KOPT-K1 (cell line): ENCODE measurements around the gene BCAS4.

ENCODE experiments used
- H3K27ac ChIP-seq: fragments of 200-600 bp; sonication (generic); 2 replicates; pipeline ENCODE4 v1.5.1; 2016; ENCODE audit warnings: antibody characterized with exemption, mild to moderate bottlenecking, low read depth, low read length; ENCODE audit not compliant: poor library complexity, severe bottlenecking
- H3K36me3 ChIP-seq: fragments of 200-600 bp; sonication (generic); 2 replicates; pipeline ENCODE4 v1.5.1; 2017; ENCODE audit warnings: antibody characterized with exemption, mild to moderate bottlenecking, low read length, moderate library complexity; ENCODE audit not compliant: insufficient read depth
- H3K9me3 ChIP-seq: fragments of 200-600 bp; sonication (generic); 2 replicates; pipeline ENCODE4 v1.5.1; 2017; ENCODE audit warnings: antibody characterized with exemption, low read length, mild to moderate bottlenecking; ENCODE audit not compliant: insufficient read depth, poor library complexity, severe bottlenecking

BCAS4 gene

DNA sequence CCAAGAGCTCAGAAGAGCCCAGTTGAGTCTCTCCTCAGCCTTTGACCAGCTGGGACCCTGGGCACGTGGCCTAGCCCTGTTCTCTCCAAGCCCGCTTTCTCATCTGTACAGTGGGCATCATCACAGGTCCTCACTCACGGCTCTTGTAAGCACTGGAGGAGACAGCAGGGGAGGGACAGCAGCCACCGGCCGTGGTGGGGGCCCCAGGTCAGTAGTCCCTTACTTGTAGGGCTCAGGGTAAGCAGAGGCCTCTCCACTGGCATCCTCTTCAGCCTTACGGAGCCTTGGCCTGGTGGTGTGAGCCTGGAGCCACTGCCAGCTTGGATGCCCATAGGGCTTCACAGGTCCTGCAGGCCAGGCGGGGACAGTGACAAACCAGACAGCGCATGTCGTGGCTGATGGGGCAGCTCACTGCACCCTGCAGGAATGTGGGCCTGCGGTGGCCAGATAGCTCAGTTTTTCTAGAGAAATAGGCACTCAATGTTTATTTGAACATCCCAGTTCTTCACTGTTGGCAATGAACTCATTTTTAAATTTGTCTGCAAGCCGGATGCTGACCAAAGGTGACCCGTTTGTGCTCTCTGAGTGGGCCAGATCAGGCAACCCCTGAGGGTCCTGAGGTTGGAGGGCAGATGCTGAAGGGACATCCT is 71.3 kb downstream of the BCAS4 start:
- H3K27ac ChIP-seq: no peak overlapping the region
- H3K9me3 ChIP-seq: no peaks in the 10 kb centered on the region
- no peaks in the 10 kb centered on the region for H3K36me3 ChIP-seq

DNA sequence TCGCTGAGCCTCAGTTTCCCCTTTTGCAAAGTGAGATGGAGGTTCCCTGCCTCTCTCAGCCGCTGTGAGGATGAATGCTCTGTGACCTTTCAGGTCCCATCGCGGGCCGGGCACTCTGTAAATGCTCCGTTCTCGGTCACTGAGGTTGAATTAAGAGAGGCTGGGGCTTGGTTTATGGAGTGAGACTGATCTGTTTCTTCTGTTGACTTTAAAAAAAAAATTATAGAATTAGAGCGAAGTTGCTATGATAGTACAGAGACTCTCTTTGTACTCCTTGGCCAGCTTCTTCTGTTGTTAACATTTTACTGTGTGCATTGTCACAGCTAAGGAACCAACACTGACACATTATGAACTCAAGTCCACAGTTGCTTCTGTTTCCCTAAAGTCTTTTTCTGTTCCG is 72.0 kb downstream of the BCAS4 start:
- Histone ChIP-seq H3K9me3 (no peaks in the 10 kb centered on the region), H3K36me3 (no peaks in the 10 kb centered on the region), H3K27ac (no peak overlapping the region)

DNA sequence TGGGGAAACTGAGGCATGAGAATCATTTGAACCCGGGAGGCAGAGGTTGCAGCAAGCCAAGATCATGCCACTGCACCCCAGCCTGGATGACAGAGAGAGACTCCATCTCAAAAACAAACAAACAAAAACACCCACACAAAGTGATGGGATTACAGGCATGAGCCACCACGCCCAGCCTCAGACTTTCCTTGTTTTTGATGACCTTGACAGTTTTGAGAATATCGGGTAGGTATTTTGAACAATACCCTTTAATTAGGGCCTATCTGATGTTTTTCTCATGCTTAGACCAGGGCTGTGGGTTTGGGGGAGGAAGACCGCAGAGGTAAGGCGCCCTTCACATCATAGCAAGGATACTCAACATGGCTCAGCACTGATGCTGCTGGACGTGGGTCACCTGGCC is 72.9 kb downstream of the BCAS4 start:
- Histone ChIP-seq H3K9me3 (no peaks in the 10 kb centered on the region), H3K36me3 (no peaks in the 10 kb centered on the region), H3K27ac (no peak overlapping the region)

DNA sequence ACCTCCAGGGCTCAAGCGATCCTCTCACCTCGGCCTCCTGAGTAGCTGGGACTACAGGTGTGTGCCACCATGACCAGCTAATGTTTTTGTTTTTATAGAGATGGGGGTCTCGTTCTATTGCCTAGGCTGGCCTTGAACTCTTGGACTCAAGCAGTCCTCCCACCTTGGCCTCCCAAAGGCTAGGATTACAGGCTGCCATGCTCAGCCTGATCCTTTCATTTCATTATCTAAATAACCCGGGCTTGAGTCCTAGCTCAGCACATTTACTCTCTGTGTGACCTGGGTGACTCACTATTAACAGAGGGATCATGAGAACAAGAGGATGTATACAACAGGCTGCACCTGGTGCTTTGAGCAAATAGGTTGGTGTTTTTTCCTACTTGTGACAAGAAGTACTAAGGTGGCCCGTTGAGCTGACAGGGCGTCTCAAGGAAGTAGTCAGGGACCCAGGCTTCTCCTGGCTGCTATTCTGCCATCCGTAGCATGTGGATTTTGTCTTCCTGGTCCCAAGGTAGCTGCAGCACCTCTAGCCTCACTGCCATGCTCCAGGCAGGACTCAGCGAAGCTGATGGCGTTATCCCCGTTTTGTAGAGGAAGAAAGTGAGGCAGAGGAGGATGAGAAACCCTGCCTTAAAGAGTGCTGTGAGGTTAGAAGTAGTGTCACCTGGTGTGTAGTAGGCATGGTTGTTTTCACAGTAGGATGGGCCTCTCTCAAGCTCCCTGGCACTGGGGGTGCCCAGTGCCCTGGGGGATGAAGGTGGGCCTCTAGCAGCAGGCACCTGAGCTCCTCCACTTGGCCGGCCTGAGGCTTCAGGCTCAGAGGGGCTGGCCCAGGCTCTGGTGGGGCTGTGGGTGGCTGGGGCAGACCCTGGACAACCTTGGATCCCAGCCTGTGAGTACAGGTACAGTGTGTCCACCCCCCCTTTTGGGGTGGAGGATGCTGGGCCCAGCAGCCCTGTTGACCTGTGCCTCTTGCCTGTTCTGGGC is 73.9 kb downstream of the BCAS4 start:
- Histone ChIP-seq H3K36me3 (no peaks in the 10 kb centered on the region), H3K27ac (no peak overlapping the region), H3K9me3 (no peaks in the 10 kb centered on the region)

DNA sequence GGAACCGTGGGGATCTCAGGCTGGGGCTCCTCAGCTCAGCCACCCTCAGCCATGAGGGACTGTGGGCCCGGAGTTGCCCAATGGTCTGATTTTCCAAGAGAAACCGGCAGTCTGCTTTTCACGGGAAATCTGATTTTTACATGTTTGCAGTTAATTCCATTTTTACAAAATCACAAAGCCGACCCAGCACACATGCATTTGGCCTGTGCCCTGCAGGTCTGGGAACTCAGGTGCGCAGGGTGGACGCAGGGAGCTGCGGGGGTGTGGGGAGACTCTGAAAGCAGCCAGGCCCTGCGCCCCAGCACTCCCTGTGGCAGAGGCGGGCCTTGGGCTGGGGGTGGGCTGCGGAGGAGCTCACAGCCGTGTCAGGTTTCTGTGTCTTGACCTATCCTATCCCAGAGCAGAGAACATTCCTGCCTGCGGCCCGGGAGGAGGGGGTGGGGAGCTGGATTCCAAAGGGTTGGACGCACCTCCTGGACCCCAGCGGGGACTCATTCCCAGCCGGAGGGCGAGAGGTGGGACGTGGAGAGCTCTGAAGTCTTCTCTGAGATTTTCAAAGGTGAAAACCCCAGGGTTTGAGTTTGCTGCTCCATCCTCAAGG is 75.8 kb downstream of the BCAS4 start:
- Histone ChIP-seq H3K27ac (no peak overlapping the region), H3K36me3 (no peaks in the 10 kb centered on the region), H3K9me3 (no peaks in the 10 kb centered on the region)

DNA sequence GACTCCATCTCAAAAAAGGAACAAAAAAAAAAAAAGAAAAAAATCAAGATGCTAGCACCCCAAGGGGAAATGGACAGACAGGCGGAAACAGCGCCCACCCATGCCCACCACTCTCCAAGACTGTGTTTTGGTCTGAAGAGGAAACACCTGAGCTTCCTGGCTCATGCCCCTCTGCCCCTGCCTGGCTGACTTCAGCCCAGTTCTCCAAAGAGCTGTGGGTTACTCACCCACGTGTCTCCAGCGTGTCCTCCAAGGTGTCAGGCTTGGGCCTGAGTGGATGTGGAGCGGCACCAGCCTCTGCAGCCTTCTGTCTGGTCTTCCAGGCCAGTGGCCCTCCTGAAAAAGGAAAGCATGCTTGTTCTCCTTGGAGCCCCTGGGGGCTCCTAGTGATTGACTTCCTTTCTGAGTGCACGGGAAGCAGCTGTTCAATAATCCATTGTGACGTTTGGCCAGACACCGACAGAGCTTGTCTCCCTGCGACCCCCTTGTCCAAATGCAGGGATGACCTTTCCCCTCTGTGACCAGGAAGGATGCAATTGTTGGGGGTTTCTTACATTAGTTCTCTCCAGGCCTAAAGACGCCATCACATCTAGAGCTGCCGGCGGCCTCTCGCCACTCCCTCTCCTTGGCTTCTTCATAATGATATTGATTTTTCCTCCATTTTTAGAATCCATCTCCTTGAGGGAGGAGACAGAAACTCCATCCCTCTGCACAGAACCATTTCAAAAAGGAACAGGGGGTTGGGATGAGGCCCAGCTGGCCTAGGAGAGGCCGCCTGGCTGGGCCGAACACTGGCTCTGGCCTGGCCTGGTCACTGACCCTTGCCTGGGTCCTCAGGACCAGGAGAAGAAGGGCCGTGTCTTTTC is 77.9 kb downstream of the BCAS4 start:
- Histone ChIP-seq H3K27ac (no peak overlapping the region), H3K9me3 (no peaks in the 10 kb centered on the region), H3K36me3 (no peaks in the 10 kb centered on the region)

DNA sequence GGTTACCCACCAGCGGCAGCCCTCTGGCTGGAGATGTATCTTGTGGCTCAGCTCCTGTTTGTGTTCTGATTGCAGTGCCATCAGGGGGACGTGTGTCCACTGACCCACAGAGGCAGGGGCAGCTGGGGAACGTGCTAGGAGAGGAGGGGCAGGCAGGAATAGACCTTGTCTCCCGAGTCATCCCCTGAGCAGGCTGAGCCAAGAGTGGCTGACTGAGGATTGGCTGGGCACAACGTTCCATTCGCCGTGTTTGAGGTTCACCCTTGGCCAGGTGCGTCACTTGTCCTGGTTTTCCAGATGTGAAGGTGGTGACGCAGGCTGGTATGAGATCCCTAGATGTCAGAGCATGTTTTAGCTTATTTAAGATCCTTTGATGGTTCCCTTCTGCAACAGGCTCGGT is 78.7 kb downstream of the BCAS4 start:
- no peaks in the 10 kb centered on the region for H3K9me3 ChIP-seq
- no peak overlapping the region for H3K27ac ChIP-seq
- H3K36me3 ChIP-seq: no peaks in the 10 kb centered on the region

DNA sequence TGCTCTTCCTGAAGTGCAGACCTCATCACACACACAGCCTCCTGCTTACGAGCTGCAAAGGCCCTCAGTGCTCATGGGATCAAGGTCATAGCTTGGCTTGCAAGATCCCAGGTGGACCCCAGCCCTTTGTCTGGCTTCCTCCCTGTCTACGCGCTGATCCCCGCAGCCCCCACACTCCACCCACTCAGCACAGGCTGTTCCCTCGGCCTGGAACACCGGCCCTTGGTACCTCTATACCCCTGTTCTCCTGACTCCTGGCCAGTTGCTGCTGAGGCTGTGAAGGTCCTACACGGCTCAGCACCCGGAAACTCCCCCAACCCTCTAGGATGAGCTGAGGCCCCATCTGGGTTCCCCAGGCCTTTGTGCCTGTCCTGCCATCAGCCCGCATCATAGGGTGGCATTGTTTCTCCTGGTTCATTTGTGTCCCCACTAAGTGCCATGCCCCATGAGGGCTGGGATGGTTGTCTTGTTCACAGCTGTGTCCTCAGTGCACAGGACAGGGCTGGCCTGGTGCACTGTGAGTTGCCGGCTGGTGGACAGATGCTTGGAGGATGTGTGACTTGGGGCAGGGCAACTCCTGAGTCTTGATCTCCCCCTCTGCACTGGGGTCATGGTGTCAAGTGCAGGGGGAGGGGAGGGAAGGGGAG is 79.4 kb downstream of the BCAS4 start:
- H3K36me3 ChIP-seq: no peaks in the 10 kb centered on the region
- no peaks in the 10 kb centered on the region for H3K9me3 ChIP-seq
- H3K27ac ChIP-seq: no peak overlapping the region

DNA sequence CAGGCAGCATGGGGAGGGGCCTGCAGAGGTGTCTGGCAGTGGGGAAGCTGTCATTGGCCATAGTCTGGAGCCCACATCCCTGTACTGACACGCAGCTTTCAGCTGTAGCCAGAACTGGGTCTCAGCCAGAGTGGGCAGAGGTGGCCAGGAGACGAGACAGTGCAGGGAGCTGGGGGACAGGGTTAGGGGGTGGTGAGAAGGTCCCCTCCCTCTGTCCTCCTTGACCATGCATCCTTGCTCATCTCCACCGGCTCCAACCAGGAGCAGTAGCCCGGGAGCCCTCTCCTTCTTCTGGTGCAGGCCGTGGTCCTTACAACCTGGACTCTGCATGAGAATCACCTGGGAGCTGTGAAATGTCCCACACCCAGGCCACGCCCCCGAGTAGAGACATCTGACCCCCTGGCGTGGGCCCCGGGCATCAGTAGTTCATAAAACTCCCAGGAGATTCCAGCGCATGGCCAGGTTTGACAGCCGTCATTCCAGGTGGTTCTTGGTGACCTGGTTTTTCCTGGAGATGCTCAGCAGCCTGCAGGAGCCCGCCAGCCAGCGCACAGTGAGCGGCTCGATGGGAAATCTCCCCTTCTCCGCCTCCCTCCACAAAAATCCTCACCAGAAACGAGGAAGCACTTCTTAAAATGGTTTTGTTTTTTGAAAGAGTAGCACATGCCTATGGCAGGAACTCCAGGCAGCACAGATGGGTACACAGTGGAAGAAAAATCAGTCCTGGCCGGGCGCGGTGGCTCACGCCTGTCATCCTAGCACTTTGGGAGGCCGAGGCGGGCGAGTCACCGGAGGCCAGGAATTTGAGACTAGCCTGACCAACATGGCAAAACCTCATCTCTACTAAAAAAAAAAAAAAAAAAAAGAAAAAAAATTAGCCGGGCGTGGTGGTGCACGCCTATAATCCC is 80.2 kb downstream of the BCAS4 start:
- Histone ChIP-seq H3K36me3 (no peaks in the 10 kb centered on the region), H3K27ac (no peak overlapping the region), H3K9me3 (no peaks in the 10 kb centered on the region)

DNA sequence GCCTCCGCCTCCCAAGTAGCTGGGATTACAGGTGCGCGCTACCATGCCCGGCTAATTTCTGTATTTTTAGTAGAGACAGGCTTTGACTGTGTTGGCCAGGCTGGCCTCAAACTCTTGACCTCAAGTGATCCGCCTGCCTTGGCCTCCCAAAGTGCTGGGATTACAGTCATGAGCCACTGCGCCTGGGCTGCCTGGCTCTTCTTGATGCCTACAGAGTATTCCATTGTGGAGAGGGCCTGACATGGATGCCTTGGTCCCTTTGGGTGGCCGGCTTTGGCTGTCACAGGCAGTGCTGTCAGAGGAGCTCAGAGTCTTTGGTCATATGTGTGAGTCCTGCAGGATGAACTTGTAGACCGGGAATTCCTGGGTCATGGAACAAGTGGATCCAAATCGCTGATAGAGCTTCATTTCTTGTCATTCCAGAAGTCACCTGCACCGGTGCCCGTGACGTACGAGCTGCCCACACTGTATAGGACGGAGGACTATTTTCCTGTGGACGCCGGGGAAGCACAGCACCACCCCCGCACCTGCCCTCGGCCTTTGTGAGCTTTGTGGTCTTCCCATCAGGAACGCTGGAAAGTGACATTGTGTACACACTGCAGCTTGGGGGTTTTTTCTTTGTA is 81.3 kb downstream of the BCAS4 start:
- no peaks in the 10 kb centered on the region for H3K36me3 ChIP-seq
- H3K9me3 ChIP-seq: no peaks in the 10 kb centered on the region
- no peak overlapping the region for H3K27ac ChIP-seq

DNA sequence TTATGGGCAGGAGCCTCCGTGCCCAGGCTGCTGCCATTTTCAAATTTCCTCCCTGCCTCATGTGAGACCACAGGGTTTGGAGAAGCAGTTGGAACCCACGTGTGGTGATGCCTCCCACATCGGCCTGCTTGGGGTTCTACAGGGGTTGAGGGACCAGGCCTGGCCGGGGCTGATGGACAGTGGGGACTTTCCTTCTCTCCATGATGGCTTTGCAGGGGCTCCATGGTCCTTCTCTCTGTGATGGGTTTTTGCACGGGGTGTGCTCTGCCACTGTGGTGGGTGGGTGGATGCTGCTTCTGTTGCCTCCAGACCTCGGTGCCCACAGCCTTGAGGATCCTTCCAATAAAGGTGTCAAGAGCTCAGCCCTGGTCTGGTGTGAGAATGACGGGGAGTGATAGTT is 82.0 kb downstream of the BCAS4 start:
- H3K27ac ChIP-seq: no peak overlapping the region
- H3K36me3 ChIP-seq: no peaks in the 10 kb centered on the region
- H3K9me3 ChIP-seq: no peaks in the 10 kb centered on the region

DNA sequence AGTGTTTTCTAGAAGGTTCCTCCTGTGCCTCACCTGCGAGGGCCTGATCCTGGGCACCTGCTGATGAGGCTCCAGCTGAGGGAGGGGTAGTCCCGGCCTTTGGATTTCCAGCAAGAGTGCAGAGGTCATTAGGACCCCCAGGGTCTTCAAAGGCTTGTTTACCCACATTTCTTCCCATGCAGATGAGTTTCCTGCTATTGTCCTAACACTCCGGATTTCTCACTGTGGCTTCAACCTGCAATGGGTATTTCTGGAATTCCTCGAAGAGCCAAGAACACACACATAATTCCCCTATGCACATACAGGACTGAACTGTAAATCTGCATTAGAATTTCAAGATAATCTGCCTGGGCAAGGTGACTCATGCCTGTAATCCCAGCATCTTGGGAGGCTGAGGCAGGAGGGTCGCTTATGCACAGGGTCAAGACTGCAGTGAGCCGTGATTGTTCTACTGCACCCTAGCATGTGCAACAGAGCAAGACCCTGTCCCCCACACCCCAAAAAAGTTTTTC is 82.4 kb downstream of the BCAS4 start:
- Histone ChIP-seq H3K27ac (no peak overlapping the region), H3K36me3 (no peaks in the 10 kb centered on the region), H3K9me3 (no peaks in the 10 kb centered on the region)
